Body of pancreas (tissue), 4 donors: ENCODE measurements around the gene PRCP. TPM values are rescaled to one million over a fixed set of nuclear protein-coding genes. Genes with fewer than 3 reads are reported as not detected.
"Not testable (repeated sequence)": the region's sequence is repeated elsewhere in the genome, so short reads cannot be mapped to it uniquely, and the experiment has no call there.

Source experiments
- ATAC-seq: fragments of 150-250 bp; one replicate; pipeline ENCODE4 v1.9.1; 2016
- DNase-seq, 4 donors: peaks; one replicate each; pipeline ENCODE4 v3.0.0-alpha.2; 2019
- H3K27ac ChIP-seq, 4 donors: fragments of 200-600 bp; sonication (generic); 1 replicate in 3 of 4; 2 replicates in 1 of 4; pipeline versions ENCODE4 v1.5.1 to v1.6.1; 2016 to 2019; ENCODE audit warnings: mild to moderate bottlenecking in 1 of 4, mixed read lengths in 1 of 4, moderate library complexity in 1 of 4
- H3K27me3 ChIP-seq, 2 donors: fragments of 200-600 bp; sonication (generic); one replicate each; pipeline ENCODE4 v1.6.0; 2016; ENCODE audit warnings: mild to moderate bottlenecking in 1 of 2
- H3K36me3 ChIP-seq, 2 donors: fragments of 200-600 bp; sonication (generic); replicated peaks in 1 of 2; 2 replicates each; pipeline ENCODE4 v1.5.1; 2016; ENCODE audit warnings: low read depth in 2 of 2; ENCODE audit not compliant: insufficient read depth in 1 of 2
- H3K4me1 ChIP-seq: fragments of 200-600 bp; sonication (generic); one replicate; pipeline ENCODE4 v1.6.0; 2016
- H3K4me3 ChIP-seq, 2 donors: fragments of 200-600 bp; sonication (generic); 1 replicate in 1 of 2; 2 replicates in 1 of 2; pipeline ENCODE4 v1.5.1; 2016 to 2019
- H3K9me3 ChIP-seq, 3 donors: fragments of 200-600 bp; sonication (generic); 1 replicate in 2 of 3; 2 replicates in 1 of 3; pipeline ENCODE4 v1.5.1; 2016
- POLR2A ChIP-seq, 3 donors: fragments of 450-650 bp; IDR thresholded peaks; one replicate each; pipeline ENCODE4 v1.6.1; 2016; ENCODE audit warnings: antibody characterized with exemption in 3 of 3, mild to moderate bottlenecking in 2 of 3
- WGBS, 2 donors: methylation state at CpG; one replicate each; pipeline ENCODE4 v1.1.5; 2017; 5-methylcytosine and 5-hydroxymethylcytosine counted together
- intact Hi-C: fragments of 100-400 bp; cut with DNase I; formaldehyde crosslinking; loops from one replicate; pipeline ENCODE4 v1.15.1; 2023
- total RNA-seq, 2 donors: library from RNA; depleted of rRNA; stranded (reverse); fragments of >200 nt; gene quantifications; one replicate each; pipeline ENCODE4 v1.1.0, GENCODE V29; 2016
- TF ChIP-seq, protein P1 (sequence below), 7 experiments: fragments of 450-650 bp in 4 of 7; fragments of 200-600 bp in 3 of 7; sonication (generic) in 3 of 7; IDR thresholded peaks; one replicate each; pipeline ENCODE4 v1.5.1; 2016 to 2019; ENCODE audit warnings: antibody characterized with exemption in 7 of 7

Gene PRCP
- total RNA-seq, 2 donors from 2014 or later: 16.8 to 38.9 TPM

DNA sequence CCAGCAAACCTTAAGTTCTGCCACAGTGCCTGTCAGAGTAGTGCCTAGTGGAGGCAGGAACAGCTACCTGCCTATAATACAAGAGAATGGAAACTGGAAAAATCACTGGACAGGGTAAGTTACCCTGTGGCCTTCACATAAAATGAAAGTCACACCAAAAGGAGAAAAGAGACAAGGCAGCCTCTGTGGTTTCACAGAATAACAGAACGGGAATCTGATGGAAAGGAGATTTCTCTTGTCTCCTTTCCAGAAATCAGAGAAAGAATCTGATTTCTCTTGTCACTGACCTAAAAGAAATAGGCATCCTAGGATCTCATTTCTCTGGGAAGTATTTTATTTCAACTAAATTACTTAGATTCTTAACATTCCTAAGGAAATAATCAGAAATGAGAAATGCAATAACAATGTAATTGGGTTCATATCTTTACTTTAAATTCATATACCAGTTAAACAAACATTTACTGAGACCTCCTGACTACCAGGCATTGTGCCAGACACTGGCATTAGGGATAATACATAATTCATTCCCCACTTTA lies 41.6 kb downstream of the PRCP start:
- H3K4me3 ChIP-seq: no peak overlapping the region
- intact Hi-C loops: no loop called here
- no peaks in the 10 kb centered on the region for H3K4me1 ChIP-seq
- H3K36me3 ChIP-seq: no peaks in the 10 kb centered on the region
- TF ChIP-seq, protein P1, sequence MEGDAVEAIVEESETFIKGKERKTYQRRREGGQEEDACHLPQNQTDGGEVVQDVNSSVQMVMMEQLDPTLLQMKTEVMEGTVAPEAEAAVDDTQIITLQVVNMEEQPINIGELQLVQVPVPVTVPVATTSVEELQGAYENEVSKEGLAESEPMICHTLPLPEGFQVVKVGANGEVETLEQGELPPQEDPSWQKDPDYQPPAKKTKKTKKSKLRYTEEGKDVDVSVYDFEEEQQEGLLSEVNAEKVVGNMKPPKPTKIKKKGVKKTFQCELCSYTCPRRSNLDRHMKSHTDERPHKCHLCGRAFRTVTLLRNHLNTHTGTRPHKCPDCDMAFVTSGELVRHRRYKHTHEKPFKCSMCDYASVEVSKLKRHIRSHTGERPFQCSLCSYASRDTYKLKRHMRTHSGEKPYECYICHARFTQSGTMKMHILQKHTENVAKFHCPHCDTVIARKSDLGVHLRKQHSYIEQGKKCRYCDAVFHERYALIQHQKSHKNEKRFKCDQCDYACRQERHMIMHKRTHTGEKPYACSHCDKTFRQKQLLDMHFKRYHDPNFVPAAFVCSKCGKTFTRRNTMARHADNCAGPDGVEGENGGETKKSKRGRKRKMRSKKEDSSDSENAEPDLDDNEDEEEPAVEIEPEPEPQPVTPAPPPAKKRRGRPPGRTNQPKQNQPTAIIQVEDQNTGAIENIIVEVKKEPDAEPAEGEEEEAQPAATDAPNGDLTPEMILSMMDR (IDR thresholded peaks at IDR 0.05): no peak
- TF ChIP-seq POLR2A (IDR thresholded peaks at IDR 0.05): no peak
- WGBS, 2 donors: 41 to 60% methylated on average over 1 of the region's 1 CpG
- DNase-seq (no peak), ATAC-seq (no peak)
- peak overlapping the region in 1 of 4 donors; percentile 12 for H3K27ac ChIP-seq
- no peaks in the 10 kb centered on the region for H3K9me3 ChIP-seq
- no peaks in the 10 kb centered on the region for H3K27me3 ChIP-seq

DNA sequence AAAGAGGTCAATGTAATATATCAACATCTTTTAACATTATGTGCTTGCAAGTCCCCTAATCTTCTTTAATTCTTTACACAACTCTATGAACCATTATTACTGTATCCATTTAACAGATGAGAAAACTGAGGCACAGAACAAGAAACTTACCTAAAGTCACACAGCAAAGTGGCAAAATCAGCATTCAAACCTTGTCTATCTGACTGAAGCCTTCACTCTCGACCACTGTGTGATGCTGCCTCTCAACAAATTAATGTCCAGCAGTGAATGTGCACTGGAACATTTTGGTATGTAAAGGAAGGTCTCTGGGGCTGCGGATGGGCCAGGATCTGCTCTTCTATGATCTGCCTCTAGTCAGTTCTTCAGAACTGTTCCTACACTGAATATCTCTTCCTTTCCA lies 42.1 kb downstream of the PRCP start:
- intact Hi-C loops: no loop called here
- no peak for DNase-seq
- no peaks in the 10 kb centered on the region for H3K9me3 ChIP-seq
- peak overlapping the region in 1 of 4 donors; percentile 12 for H3K27ac ChIP-seq
- TF ChIP-seq, protein P1 (IDR thresholded peaks at IDR 0.05): no peak
- no peak for TF ChIP-seq POLR2A (IDR thresholded peaks at IDR 0.05)
- no peak for ATAC-seq
- H3K36me3 ChIP-seq: no peaks in the 10 kb centered on the region
- 78 to 92% methylated on average over 2 of the region's 2 CpGs for WGBS, 2 donors
- no peak overlapping the region for H3K4me3 ChIP-seq
- H3K27me3 ChIP-seq: no peaks in the 10 kb centered on the region
- no peaks in the 10 kb centered on the region for H3K4me1 ChIP-seq

DNA sequence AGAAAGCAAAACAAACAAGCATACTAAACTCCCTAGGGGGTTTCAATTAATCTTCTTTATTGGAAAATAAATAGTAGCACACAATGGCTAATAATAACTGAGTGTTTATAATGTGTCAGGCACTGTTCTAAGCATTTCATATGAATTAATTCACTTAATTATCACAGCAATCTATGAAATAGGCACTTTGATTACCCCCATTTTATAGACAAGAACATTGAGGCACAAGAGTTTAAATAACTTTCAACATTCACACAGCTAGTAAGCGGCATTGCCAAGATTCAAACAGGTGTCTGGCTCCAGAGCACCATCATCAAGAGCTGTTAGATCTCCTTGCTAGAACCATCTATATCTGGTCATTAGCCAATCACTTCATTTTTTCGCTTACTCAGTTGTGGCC lies 43.1 kb downstream of the PRCP start:
- Histone ChIP-seq H3K4me3 (no peak overlapping the region), H3K4me1 (no peaks in the 10 kb centered on the region), H3K27me3 (no peaks in the 10 kb centered on the region), H3K9me3 (no peaks in the 10 kb centered on the region), H3K36me3 (no peaks in the 10 kb centered on the region), H3K27ac (no peak overlapping the region)
- TF ChIP-seq POLR2A (IDR thresholded peaks at IDR 0.05): no peak
- TF ChIP-seq, protein P1 (IDR thresholded peaks at IDR 0.05): no peak
- DNase-seq (no peak), ATAC-seq (no peak)
- intact Hi-C loops: no loop called here
- 93 to 100% methylated on average over 2 of the region's 2 CpGs for WGBS, 2 donors

DNA sequence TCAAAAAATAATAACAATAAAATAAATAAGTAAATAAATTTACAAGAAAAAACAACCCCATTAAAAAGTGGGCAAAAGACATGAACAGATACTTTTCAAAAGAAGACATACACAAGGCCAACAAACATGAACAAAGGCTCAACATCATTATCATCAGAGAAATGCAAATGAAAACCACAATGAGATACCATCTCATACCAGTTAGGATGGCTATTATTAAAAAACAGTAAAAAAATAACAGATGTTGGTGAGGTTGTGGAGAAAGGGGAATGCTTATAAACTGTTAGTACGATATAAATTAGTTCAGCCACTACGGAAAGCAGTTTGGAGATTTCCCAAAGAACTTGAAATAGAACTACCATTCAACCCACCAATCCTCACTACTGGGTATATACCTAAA lies 44.6 kb downstream of the PRCP start:
- intact Hi-C loops: no loop called here
- H3K27ac ChIP-seq: no peak overlapping the region
- DNase-seq: no peak
- no peak overlapping the region for H3K4me3 ChIP-seq
- no peaks in the 10 kb centered on the region for H3K27me3 ChIP-seq
- no peak for ATAC-seq
- 98 to 100% methylated on average over 2 of the region's 2 CpGs for WGBS, 2 donors
- no peaks in the 10 kb centered on the region for H3K4me1 ChIP-seq
- TF ChIP-seq, protein P1 (IDR thresholded peaks at IDR 0.05): no peak
- TF ChIP-seq POLR2A (IDR thresholded peaks at IDR 0.05): no peak
- no peaks in the 10 kb centered on the region for H3K36me3 ChIP-seq
- no peaks in the 10 kb centered on the region for H3K9me3 ChIP-seq

DNA sequence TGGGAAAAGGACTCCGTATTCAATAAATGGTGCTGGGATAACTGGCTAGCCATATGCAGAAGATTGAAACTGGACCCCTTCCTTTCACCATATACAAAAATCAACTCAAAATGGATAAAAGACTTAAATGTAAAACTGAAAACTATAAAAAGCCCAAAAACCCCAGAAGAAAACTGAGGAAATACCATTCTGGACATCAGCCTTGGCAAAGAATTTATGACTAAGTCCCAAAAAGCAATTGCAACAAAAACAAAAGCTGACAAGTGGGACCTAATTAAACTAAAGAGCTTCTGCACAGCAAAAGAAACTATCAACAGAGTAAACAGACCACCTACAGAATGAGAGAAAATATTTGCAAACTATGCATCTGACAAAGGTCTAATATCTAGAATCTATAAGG lies 45.3 kb downstream of the PRCP start:
- H3K9me3 ChIP-seq, DNase-seq, H3K4me1 ChIP-seq, ATAC-seq, intact Hi-C loops, H3K36me3 ChIP-seq, H3K27me3 ChIP-seq, H3K27ac ChIP-seq, H3K4me3 ChIP-seq: not testable (repeated sequence)
- 93 to 100% methylated on average over 1 of the region's 1 CpG for WGBS, 2 donors
